Glomerular endothelial cell (primary cell): ENCODE data around the gene NAGLU. TPM values are rescaled to one million over a fixed set of nuclear protein-coding genes. Genes with fewer than 3 reads are reported as not detected.
A peak's percentile ranks its signal among the peaks of the same experiment; 100 is the strongest.

ENCODE experiments used
- DNase-seq: peaks from one replicate; pipeline ENCODE4 v3.0.0-alpha.2; 2011; ENCODE audit warnings: low read depth, low spot score; ENCODE audit errors: extremely low read depth
- total RNA-seq: library from RNA; depleted of rRNA; stranded (reverse); fragments of >200 nt; gene quantifications from 2 replicates; pipeline ENCODE4 v1.2.3, GENCODE V29; 2015

Gene NAGLU
- 88.8 and 103 TPM in 2 replicates for total RNA-seq

- no peak for DNase-seq
Observed at GRCh38 chr17:42536048-42536371, at the start of gene NAGLU. TSS of gene NAGLU (plus strand) at chr17:42536241. CDS start at chr17:42536273, 32 bp downstream.

- DNase-seq, result no peak
Observed at GRCh38 chr17:42488032-42488431, 48.0 kb upstream of the NAGLU start.

GRCh38 chr17:42493319-42493718 lies 42.7 kb upstream of the NAGLU start:
- DNase-seq, result no peak

- no peak for DNase-seq
Observed at GRCh38 chr17:42494673-42495072, 41.4 kb upstream of the NAGLU start.

- no peak for DNase-seq
Observed at GRCh38 chr17:42498828-42499227, 37.2 kb upstream of the NAGLU start.

- no peak for DNase-seq
Observed at GRCh38 chr17:42502091-42502490, 34.0 kb upstream of the NAGLU start.

- no peak for DNase-seq
Observed at GRCh38 chr17:42502926-42503325, 33.1 kb upstream of the NAGLU start.

- DNase-seq, result no peak
Observed at GRCh38 chr17:42507671-42508070, 28.4 kb upstream of the NAGLU start.

GRCh38 chr17:42508426-42509165 lies 27.4 kb upstream of the NAGLU start:
- DNase-seq, result no peak

GRCh38 chr17:42509409-42509808 lies 26.6 kb upstream of the NAGLU start:
- DNase-seq, result no peak

GRCh38 chr17:42509841-42510240 lies 26.2 kb upstream of the NAGLU start:
- no peak for DNase-seq

- DNase-seq, result no peak
Observed at GRCh38 chr17:42512246-42512645, 23.8 kb upstream of the NAGLU start.

- no peak for DNase-seq
Observed at GRCh38 chr17:42512733-42513251, 23.2 kb upstream of the NAGLU start.

GRCh38 chr17:42513686-42514085 lies 22.4 kb upstream of the NAGLU start:
- DNase-seq, result no peak

GRCh38 chr17:42514279-42514678 lies 21.8 kb upstream of the NAGLU start:
- no peak for DNase-seq

GRCh38 chr17:42514867-42515266 lies 21.2 kb upstream of the NAGLU start:
- DNase-seq, result no peak

- DNase-seq, result peak; percentile 57
Observed at GRCh38 chr17:42517516-42517915, 18.5 kb upstream of the NAGLU start.

- peak; percentile 95 for DNase-seq
Observed at GRCh38 chr17:42518046-42518754, 17.8 kb upstream of the NAGLU start.

- peak; percentile 57 for DNase-seq
Observed at GRCh38 chr17:42518755-42519545, 17.1 kb upstream of the NAGLU start.

GRCh38 chr17:42519546-42520491 lies 16.2 kb upstream of the NAGLU start:
- peak; percentile 94 for DNase-seq
